ENCODE measurements around the gene FURIN.

FURIN gene

GRCh38 chr15:90859234-90860131 is 8.9 kb upstream of the FURIN start:
- Histone ChIP-seq H3K4me1 (ENCODE audit: insufficient read depth, insufficient read length) (peaks cover 7% of the 10 kb centered on the region), H3K36me3 (ENCODE audit: insufficient read depth, insufficient read length, low read length) (no peaks in the 10 kb centered on the region), H3K9me3 (ENCODE audit: insufficient read depth, low read length) (no peaks in the 10 kb centered on the region), H3K27me3 (ENCODE audit: insufficient read depth, insufficient read length) (no peaks in the 10 kb centered on the region), H3K4me3 (ENCODE audit: insufficient read length, low read depth) (no peak overlapping the region), H3K9ac (ENCODE audit: insufficient read length, low read depth) (no peak overlapping the region)
- no peak for TF ChIP-seq SUZ12 (IDR thresholded peaks at IDR 0.05; ENCODE audit: extremely low read depth, insufficient read depth, insufficient read length)
- TF ChIP-seq ZNF274 (IDR thresholded peaks at IDR 0.05; ENCODE audit: low read depth, low read length) = no peak
- no peak for TF ChIP-seq YY1 (IDR thresholded peaks at IDR 0.05; ENCODE audit: insufficient read depth, insufficient read length)
- no peak for DNase-seq (ENCODE audit: low read depth, low spot score)

- Histone ChIP-seq H3K36me3 (ENCODE audit: insufficient read depth, insufficient read length, low read length) (no peaks in the 10 kb centered on the region), H3K4me1 (ENCODE audit: insufficient read depth, insufficient read length) (peaks cover 7% of the 10 kb centered on the region), H3K4me3 (ENCODE audit: insufficient read length, low read depth) (no peak overlapping the region), H3K9ac (ENCODE audit: insufficient read length, low read depth) (no peak overlapping the region), H3K27me3 (ENCODE audit: insufficient read depth, insufficient read length) (no peaks in the 10 kb centered on the region), H3K9me3 (ENCODE audit: insufficient read depth, low read length) (no peaks in the 10 kb centered on the region)
- DNase-seq (ENCODE audit: low read depth, low spot score) = no peak
- TF ChIP-seq SUZ12 (IDR thresholded peaks at IDR 0.05; ENCODE audit: extremely low read depth, insufficient read depth, insufficient read length) (no peak), ZNF274 (IDR thresholded peaks at IDR 0.05; ENCODE audit: low read depth, low read length) (no peak), YY1 (IDR thresholded peaks at IDR 0.05; ENCODE audit: insufficient read depth, insufficient read length) (no peak)
Observed at GRCh38 chr15:90860450-90860849, 7.9 kb upstream of the FURIN start.

GRCh38 chr15:90860942-90861675 is 7.3 kb upstream of the FURIN start:
- no peak for DNase-seq (ENCODE audit: low read depth, low spot score)
- Histone ChIP-seq H3K9me3 (ENCODE audit: insufficient read depth, low read length) (no peaks in the 10 kb centered on the region), H3K4me3 (ENCODE audit: insufficient read length, low read depth) (no peak overlapping the region), H3K27me3 (ENCODE audit: insufficient read depth, insufficient read length) (no peaks in the 10 kb centered on the region), H3K9ac (ENCODE audit: insufficient read length, low read depth) (no peak overlapping the region), H3K36me3 (ENCODE audit: insufficient read depth, insufficient read length, low read length) (no peaks in the 10 kb centered on the region), H3K4me1 (ENCODE audit: insufficient read depth, insufficient read length) (peaks cover 9% of the 10 kb centered on the region)
- TF ChIP-seq YY1 (IDR thresholded peaks at IDR 0.05; ENCODE audit: insufficient read depth, insufficient read length) (no peak), SUZ12 (IDR thresholded peaks at IDR 0.05; ENCODE audit: extremely low read depth, insufficient read depth, insufficient read length) (no peak), ZNF274 (IDR thresholded peaks at IDR 0.05; ENCODE audit: low read depth, low read length) (no peak)

GRCh38 chr15:90862487-90862886 is 5.9 kb upstream of the FURIN start:
- no peak for DNase-seq (ENCODE audit: low read depth, low spot score)

GRCh38 chr15:90862964-90863778 is 5.2 kb upstream of the FURIN start:
- H3K9me3 ChIP-seq (ENCODE audit: insufficient read depth, low read length) = no peaks in the 10 kb centered on the region
- H3K36me3 ChIP-seq (ENCODE audit: insufficient read depth, insufficient read length, low read length) = no peaks in the 10 kb centered on the region
- DNase-seq (ENCODE audit: low read depth, low spot score) = no peak
- H3K27me3 ChIP-seq (ENCODE audit: insufficient read depth, insufficient read length) = no peaks in the 10 kb centered on the region
- H3K9ac ChIP-seq (ENCODE audit: insufficient read length, low read depth) = no peak overlapping the region
- no peak for TF ChIP-seq ZNF274 (IDR thresholded peaks at IDR 0.05; ENCODE audit: low read depth, low read length)
- TF ChIP-seq YY1 (IDR thresholded peaks at IDR 0.05; ENCODE audit: insufficient read depth, insufficient read length) = no peak
- TF ChIP-seq SUZ12 (IDR thresholded peaks at IDR 0.05; ENCODE audit: extremely low read depth, insufficient read depth, insufficient read length) = no peak
- H3K4me3 ChIP-seq (ENCODE audit: insufficient read length, low read depth) = no peak overlapping the region
- peaks cover 12% of the 10 kb centered on the region for H3K4me1 ChIP-seq (ENCODE audit: insufficient read depth, insufficient read length)

More at GRCh38 chr15:90862487-90862886, 5.9 kb upstream of the FURIN start:
- Histone ChIP-seq H3K9ac (ENCODE audit: insufficient read length, low read depth) (no peak overlapping the region), H3K9me3 (ENCODE audit: insufficient read depth, low read length) (no peaks in the 10 kb centered on the region), H3K36me3 (ENCODE audit: insufficient read depth, insufficient read length, low read length) (no peaks in the 10 kb centered on the region), H3K4me1 (ENCODE audit: insufficient read depth, insufficient read length) (peaks cover 11% of the 10 kb centered on the region), H3K4me3 (ENCODE audit: insufficient read length, low read depth) (no peak overlapping the region), H3K27me3 (ENCODE audit: insufficient read depth, insufficient read length) (no peaks in the 10 kb centered on the region)
- TF ChIP-seq SUZ12 (IDR thresholded peaks at IDR 0.05; ENCODE audit: extremely low read depth, insufficient read depth, insufficient read length) = no peak
- TF ChIP-seq ZNF274 (IDR thresholded peaks at IDR 0.05; ENCODE audit: low read depth, low read length) = no peak
- no peak for TF ChIP-seq YY1 (IDR thresholded peaks at IDR 0.05; ENCODE audit: insufficient read depth, insufficient read length)

- H3K27me3 ChIP-seq (ENCODE audit: insufficient read depth, insufficient read length) = no peaks in the 10 kb centered on the region
- no peaks in the 10 kb centered on the region for H3K9me3 ChIP-seq (ENCODE audit: insufficient read depth, low read length)
- no peak for DNase-seq (ENCODE audit: low read depth, low spot score)
- TF ChIP-seq SUZ12 (IDR thresholded peaks at IDR 0.05; ENCODE audit: extremely low read depth, insufficient read depth, insufficient read length) = no peak
- no peak for TF ChIP-seq ZNF274 (IDR thresholded peaks at IDR 0.05; ENCODE audit: low read depth, low read length)
- TF ChIP-seq YY1 (IDR thresholded peaks at IDR 0.05; ENCODE audit: insufficient read depth, insufficient read length) = no peak
- H3K36me3 ChIP-seq (ENCODE audit: insufficient read depth, insufficient read length, low read length) = no peaks in the 10 kb centered on the region
- peaks cover 18% of the 10 kb centered on the region for H3K4me1 ChIP-seq (ENCODE audit: insufficient read depth, insufficient read length)
- H3K4me3 ChIP-seq (ENCODE audit: insufficient read length, low read depth) = no peak overlapping the region
- H3K9ac ChIP-seq (ENCODE audit: insufficient read length, low read depth) = no peak overlapping the region
Observed at GRCh38 chr15:90863987-90864386, 4.4 kb upstream of the FURIN start.

Measured in NT2/D1 (cell line).